ENCODE results near the gene EPO. TPM values are rescaled to one million over a fixed set of nuclear protein-coding genes. Genes with fewer than 3 reads are reported as not detected.

EPO gene
- total and polyA plus RNA-seq, 2 experiments from 2014 or later: not detected

DNA sequence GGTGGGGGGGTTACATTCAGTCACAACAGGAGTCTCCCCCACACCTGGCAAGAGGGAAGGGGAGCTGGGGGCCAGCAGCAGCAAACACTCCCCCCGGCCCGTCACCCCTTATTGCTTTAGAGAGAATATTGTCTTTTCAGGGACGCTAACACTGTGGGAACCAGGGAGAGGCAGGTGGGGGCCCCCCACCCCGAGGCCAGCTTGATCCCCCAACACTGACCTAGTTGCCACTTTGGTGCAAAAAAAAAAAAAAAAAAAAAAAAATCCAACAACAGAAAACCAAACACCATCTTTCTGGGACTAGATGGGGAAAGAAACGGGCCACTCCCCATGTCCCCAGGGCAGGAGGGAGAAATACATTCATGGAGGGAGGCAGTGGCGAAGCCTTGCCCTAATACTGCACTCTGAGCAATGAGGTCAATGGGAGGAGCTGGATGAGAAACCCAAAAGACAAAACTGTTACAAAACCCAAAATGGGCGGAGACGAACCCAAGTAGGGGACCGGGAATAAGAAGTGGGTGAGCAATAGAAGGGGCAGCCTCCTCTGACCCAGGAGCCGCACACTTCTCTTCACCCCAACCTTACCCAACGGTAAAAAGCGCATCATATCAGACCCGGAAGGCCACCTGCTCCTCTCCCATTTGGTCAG is 40.2 kb upstream of the EPO start:
- Histone ChIP-seq H3K9me2 (ENCODE audit: insufficient read depth) (no peaks in the 10 kb centered on the region), H3F3A (ENCODE audit: insufficient read depth) (no peaks in the 10 kb centered on the region), H3K27ac (no peak overlapping the region), H3K4me3 (no peak overlapping the region), H3K36me3 (ENCODE audit: low read depth) (peaks cover 4% of the 10 kb centered on the region; the same call in 1 of the 2 replicates), H3K9me3 (ENCODE audit: low read depth) (no peaks in the 10 kb centered on the region), H3K9ac (no peak overlapping the region), H3K27me3 (replicated peaks; ENCODE audit: insufficient read depth) (no peaks in the 10 kb centered on the region), H4K20me1 (ENCODE audit: insufficient read depth) (no peaks in the 10 kb centered on the region), H3K79me2 (ENCODE audit: insufficient read depth) (peaks cover 24% of the 10 kb centered on the region), H2AFZ (no peak overlapping the region), H3K4me1 (ENCODE audit: insufficient read depth) (no peaks in the 10 kb centered on the region), H3K4me2 (ENCODE audit: unreplicated experiment) (no peak overlapping the region)
- no peak for TF ChIP-seq EZH2 (IDR thresholded peaks at IDR 0.05; ENCODE audit: insufficient read depth, poor library complexity, severe bottlenecking)
- no peak for TF ChIP-seq EZH2phosphoT487 (IDR thresholded peaks at IDR 0.05; ENCODE audit: insufficient read depth, low read depth)
- in situ Hi-C loops (cut with MboI): no loop called here
- 47% methylated on average over 13 of the region's 13 CpGs for WGBS, 2 experiments (ENCODE audit: low coverage in 1 of 2, low lambda C conversion rate in 2 of 2, missing lambda C conversion rate in 2 of 2)
- peak; percentile 67 for DNase-seq

DNA sequence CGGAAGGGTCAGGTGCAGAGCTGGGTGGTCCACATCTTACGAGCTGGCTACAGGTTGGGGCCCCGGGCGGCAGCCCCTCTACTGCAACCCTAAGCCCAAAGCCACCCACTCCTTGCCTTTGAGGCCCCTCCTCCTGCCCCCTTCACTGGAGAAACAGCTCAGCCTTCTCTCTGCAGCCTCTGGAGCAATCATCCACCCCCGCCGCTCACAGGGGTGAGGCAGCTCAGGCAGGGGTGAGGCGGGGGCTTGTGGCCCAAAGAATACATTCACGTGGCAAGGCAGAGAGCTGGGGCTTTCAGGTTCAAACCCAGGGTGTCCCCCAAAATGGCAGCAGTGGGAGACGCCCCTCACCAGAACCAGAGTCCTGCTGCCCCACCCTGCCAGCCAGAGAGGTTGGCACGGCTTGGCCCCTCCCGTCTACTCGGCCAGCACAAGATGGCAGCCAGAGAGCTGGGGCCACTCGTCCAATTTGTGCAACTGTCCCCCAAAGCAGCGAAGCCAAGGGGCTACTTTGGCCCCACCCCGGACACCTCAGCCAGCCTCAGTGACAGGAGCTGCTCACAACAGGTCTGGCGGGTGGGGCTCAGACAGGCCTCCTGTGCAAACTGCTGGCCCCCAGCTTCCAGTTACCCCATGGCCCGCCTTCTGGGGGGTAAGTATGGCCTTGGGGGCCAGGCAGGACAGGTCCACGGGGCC is 39.5 kb upstream of the EPO start:
- Histone ChIP-seq H4K20me1 (ENCODE audit: insufficient read depth) (no peaks in the 10 kb centered on the region), H3K9me3 (ENCODE audit: low read depth) (no peaks in the 10 kb centered on the region), H3K4me3 (no peak overlapping the region), H3K4me2 (ENCODE audit: unreplicated experiment) (no peak overlapping the region), H3K4me1 (ENCODE audit: insufficient read depth) (no peaks in the 10 kb centered on the region), H3K9ac (no peak overlapping the region), H3K27ac (no peak overlapping the region), H3K36me3 (ENCODE audit: low read depth) (peaks cover 4% of the 10 kb centered on the region; the same call in 1 of the 2 replicates), H3K9me2 (ENCODE audit: insufficient read depth) (no peaks in the 10 kb centered on the region), H2AFZ (no peak overlapping the region), H3K79me2 (ENCODE audit: insufficient read depth) (peaks cover 17% of the 10 kb centered on the region), H3F3A (ENCODE audit: insufficient read depth) (no peaks in the 10 kb centered on the region), H3K27me3 (replicated peaks; ENCODE audit: insufficient read depth) (no peaks in the 10 kb centered on the region)
- in situ Hi-C loops (cut with MboI): no loop called here
- 75 to 76% methylated on average over 15 to 18 of the region's 18 CpGs for WGBS, 2 experiments (ENCODE audit: low coverage in 1 of 2, low lambda C conversion rate in 2 of 2, missing lambda C conversion rate in 2 of 2)
- TF ChIP-seq EZH2 (IDR thresholded peaks at IDR 0.05; ENCODE audit: insufficient read depth, poor library complexity, severe bottlenecking) (no peak), EZH2phosphoT487 (IDR thresholded peaks at IDR 0.05; ENCODE audit: insufficient read depth, low read depth) (no peak)
- DNase-seq: peak; percentile 25

- Histone ChIP-seq H3K27me3 (replicated peaks; ENCODE audit: insufficient read depth) (no peaks in the 10 kb centered on the region), H2AFZ (no peak overlapping the region), H3K4me2 (ENCODE audit: unreplicated experiment) (no peak overlapping the region), H3F3A (ENCODE audit: insufficient read depth) (no peaks in the 10 kb centered on the region), H3K36me3 (ENCODE audit: low read depth) (peaks cover 4% of the 10 kb centered on the region; the same call in 1 of the 2 replicates), H4K20me1 (ENCODE audit: insufficient read depth) (no peaks in the 10 kb centered on the region), H3K9me3 (ENCODE audit: low read depth) (no peaks in the 10 kb centered on the region), H3K9ac (no peak overlapping the region), H3K4me3 (no peak overlapping the region), H3K4me1 (ENCODE audit: insufficient read depth) (no peaks in the 10 kb centered on the region), H3K79me2 (ENCODE audit: insufficient read depth) (peaks cover 8% of the 10 kb centered on the region), H3K9me2 (ENCODE audit: insufficient read depth) (no peaks in the 10 kb centered on the region), H3K27ac (no peak overlapping the region)
- no peak for TF ChIP-seq EZH2phosphoT487 (IDR thresholded peaks at IDR 0.05; ENCODE audit: insufficient read depth, low read depth)
- TF ChIP-seq EZH2 (IDR thresholded peaks at IDR 0.05; ENCODE audit: insufficient read depth, poor library complexity, severe bottlenecking): no peak
- in situ Hi-C loops (cut with MboI): no loop called here
- 84 to 86% methylated on average over 29 of the region's 29 CpGs for WGBS, 2 experiments (ENCODE audit: low coverage in 1 of 2, low lambda C conversion rate in 2 of 2, missing lambda C conversion rate in 2 of 2)
- no peak for DNase-seq
Observed at GRCh38 chr7:100681491-100682227, 38.6 kb upstream of the EPO start.

DNA sequence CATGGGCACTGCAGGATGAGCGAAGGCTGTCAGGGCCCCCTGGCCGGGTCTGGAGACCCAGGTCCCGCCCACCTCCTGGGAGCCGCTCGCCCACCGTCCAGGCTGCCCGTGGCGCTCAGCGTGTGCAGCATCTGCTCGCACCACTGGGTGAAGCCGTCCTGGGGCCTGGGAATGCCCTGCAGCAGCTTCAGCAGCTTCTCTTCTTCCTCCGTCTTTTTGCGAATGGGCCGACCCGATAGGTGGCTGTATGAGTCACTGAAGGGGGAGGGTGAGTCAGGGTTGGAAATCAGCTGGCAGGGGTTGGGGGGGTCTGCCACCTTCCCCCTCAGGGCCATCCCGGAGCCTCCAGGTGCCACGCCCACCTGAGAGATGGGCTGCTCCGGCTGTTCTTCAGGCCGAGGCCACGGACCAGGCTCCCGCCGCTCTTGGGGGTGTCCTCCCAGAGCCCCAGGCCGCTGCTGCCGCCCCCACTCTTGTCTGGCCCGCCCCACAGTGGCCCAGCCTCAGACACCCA is 38.0 kb upstream of the EPO start:
- H3K4me2 ChIP-seq (ENCODE audit: unreplicated experiment): no peak overlapping the region
- in situ Hi-C loops (cut with MboI): no loop called here

More for the DNA sequence above, 38.0 kb upstream of the EPO start:
- no peak overlapping the region for H2AFZ ChIP-seq
- TF ChIP-seq EZH2 (IDR thresholded peaks at IDR 0.05; ENCODE audit: insufficient read depth, poor library complexity, severe bottlenecking) (no peak), EZH2phosphoT487 (IDR thresholded peaks at IDR 0.05; ENCODE audit: insufficient read depth, low read depth) (no peak)
- H3K4me3 ChIP-seq: no peak overlapping the region
- H4K20me1 ChIP-seq (ENCODE audit: insufficient read depth): no peaks in the 10 kb centered on the region
- 71 to 81% methylated on average over 21 to 25 of the region's 25 CpGs for WGBS, 2 experiments (ENCODE audit: low coverage in 1 of 2, low lambda C conversion rate in 2 of 2, missing lambda C conversion rate in 2 of 2)
- no peaks in the 10 kb centered on the region for H3K27me3 ChIP-seq (replicated peaks; ENCODE audit: insufficient read depth)
- no peak overlapping the region for H3K9ac ChIP-seq
- peaks cover 4% of the 10 kb centered on the region; the same call in 1 of the 2 replicates for H3K36me3 ChIP-seq (ENCODE audit: low read depth)
- H3K79me2 ChIP-seq (ENCODE audit: insufficient read depth): peaks cover 4% of the 10 kb centered on the region; the same call in 1 of the 2 replicates
- no peaks in the 10 kb centered on the region for H3K9me3 ChIP-seq (ENCODE audit: low read depth)
- no peak overlapping the region for H3K27ac ChIP-seq
- no peaks in the 10 kb centered on the region for H3K9me2 ChIP-seq (ENCODE audit: insufficient read depth)
- DNase-seq: peak; percentile 44
- H3K4me1 ChIP-seq (ENCODE audit: insufficient read depth): no peaks in the 10 kb centered on the region
- H3F3A ChIP-seq (ENCODE audit: insufficient read depth): no peaks in the 10 kb centered on the region

All from GM23248 (cell line).